ENCODE data around the gene TMEM140. TPM values are rescaled to one million over a fixed set of nuclear protein-coding genes. Genes with fewer than 3 reads are reported as not detected.

Gene TMEM140
- total and polyA plus RNA-seq, 2 of the 13 experiments (the other 11 are each of a cell fraction or from before 2014, with no cell fraction given): 9.2 to 21.7 TPM

DNA sequence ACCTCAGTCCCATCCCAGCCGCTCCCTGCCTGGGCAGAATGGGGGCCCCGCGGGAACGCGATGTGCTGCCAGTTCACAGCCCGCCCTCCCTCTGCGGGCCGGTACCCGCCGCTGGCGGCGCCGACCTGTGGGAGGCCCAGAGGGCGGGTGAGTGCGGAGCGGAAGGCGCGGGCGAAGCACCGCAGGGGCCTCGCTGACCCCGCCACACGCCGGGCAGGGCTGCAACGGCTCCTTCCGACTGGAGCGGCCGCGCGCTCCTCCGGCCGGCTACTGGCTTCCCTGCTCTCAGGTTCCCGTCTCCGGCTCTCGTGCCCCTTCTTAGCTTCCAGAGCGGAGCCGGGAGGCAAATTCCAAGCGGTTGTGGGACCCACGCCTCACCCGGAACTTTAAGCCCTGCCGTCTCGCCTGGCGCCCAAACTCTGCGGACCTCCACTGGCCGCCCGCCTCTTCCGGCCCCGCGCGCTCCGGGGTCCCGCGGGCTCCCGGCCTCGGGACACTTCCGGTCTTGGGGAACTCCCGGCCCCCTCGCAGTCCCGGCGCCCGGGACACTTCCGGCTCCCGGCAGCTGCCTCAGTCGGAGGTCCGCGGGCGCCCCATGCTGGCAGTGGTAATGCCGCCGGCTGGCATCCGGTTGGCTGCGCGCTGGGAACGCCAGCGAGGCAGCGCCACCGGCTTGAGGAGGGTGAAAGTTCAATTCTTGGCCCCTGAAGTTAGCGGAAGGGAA lies 22.6 kb downstream of the TMEM140 start, which contains the start of gene CYREN (continued):
- TF ChIP-seq BCL6 (CRISPR knock-in tag; IDR thresholded peaks at IDR 0.05) (peak; percentile 29; the same call in 1 of the 2 replicates), NFE2 (CRISPR knock-in tag; IDR thresholded peaks at IDR 0.05) (no peak), ZSCAN29 (CRISPR knock-in tag; conservative IDR thresholded peaks at IDR 0.05) (peak; percentile 92), JUNB (CRISPR knock-in tag; IDR thresholded peaks at IDR 0.05; ENCODE audit: borderline replicate concordance) (0 out of 2 replicates have a peak, but pooled peaks have one; percentile 19), ZNF496 (CRISPR knock-in tag; IDR thresholded peaks at IDR 0.05; ENCODE audit: insufficient replicate concordance) (no peak), KAT8 (CRISPR knock-in tag; IDR thresholded peaks at IDR 0.05) (peak; percentile 96), ZNF451 (CRISPR knock-in tag; IDR thresholded peaks at IDR 0.05) (peak; percentile 89), RBFOX2 (IDR thresholded peaks at IDR 0.05; ENCODE audit: low read depth, low read length) (peak; percentile 96), AHDC1 (CRISPR knock-in tag; IDR thresholded peaks at IDR 0.05; ENCODE audit: borderline replicate concordance) (no peak; the same call in none of the 2 replicates), THAP7 (CRISPR knock-in tag; IDR thresholded peaks at IDR 0.05) (peak; percentile 68; the same call in 1 of the 2 replicates), ZNF652 (CRISPR knock-in tag; IDR thresholded peaks at IDR 0.05; ENCODE audit: borderline replicate concordance, low read depth) (no peak; the same call in 1 of the 2 replicates), NR2F2 (IDR thresholded peaks at IDR 0.05; ENCODE audit: borderline replicate concordance, low read depth) (peak; percentile 16; the same call in 1 of the 2 replicates), SMYD3 (CRISPR knock-in tag; IDR thresholded peaks at IDR 0.05) (0 out of 2 replicates have a peak, but pooled peaks have one; percentile 25), ZBTB4 (CRISPR knock-in tag; IDR thresholded peaks at IDR 0.05; ENCODE audit: borderline replicate concordance) (peak; percentile 65; the same call in 1 of the 2 replicates), ZNF781 (CRISPR knock-in tag; IDR thresholded peaks at IDR 0.05; ENCODE audit: borderline replicate concordance, not compliant biosample characterization) (peak; percentile 69)
- TF ChIP-seq, protein P1, sequence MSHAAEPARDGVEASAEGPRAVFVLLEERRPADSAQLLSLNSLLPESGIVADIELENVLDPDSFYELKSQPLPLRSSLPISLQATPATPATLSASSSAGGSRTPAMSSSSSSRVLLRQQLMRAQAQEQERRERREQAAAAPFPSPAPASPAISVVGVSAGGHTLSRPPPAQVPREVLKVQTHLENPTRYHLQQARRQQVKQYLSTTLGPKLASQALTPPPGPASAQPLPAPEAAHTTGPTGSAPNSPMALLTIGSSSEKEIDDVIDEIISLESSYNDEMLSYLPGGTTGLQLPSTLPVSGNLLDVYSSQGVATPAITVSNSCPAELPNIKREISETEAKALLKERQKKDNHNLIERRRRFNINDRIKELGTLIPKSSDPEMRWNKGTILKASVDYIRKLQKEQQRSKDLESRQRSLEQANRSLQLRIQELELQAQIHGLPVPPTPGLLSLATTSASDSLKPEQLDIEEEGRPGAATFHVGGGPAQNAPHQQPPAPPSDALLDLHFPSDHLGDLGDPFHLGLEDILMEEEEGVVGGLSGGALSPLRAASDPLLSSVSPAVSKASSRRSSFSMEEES (CRISPR knock-in tag; IDR thresholded peaks at IDR 0.05): peak; percentile 40; the same call in 1 of the 2 replicates
